HCT116 (cell line): Measurements from ENCODE around the gene MAPK1IP1L. TPM values are rescaled to one million over a fixed set of nuclear protein-coding genes. Genes with fewer than 3 reads are reported as not detected.

Experiments used
- ATAC-seq: fragments of 200-7000 bp; cut with Tn5 transposase; 2 replicates; pipeline ENCODE4 v1.9.1; 2020; ENCODE audit warnings: mild to moderate bottlenecking, moderate library complexity
- BruUV-seq: library from RNA; stranded (reverse); fragments of 400-500 nt; replicated peaks from 2 replicates; lab custom pipeline; 2021; lab: Mats Ljungman, UMichigan
- CTCF ChIA-PET: fragments of 300-600 bp; sonication (Branson Sonifier 250); formaldehyde crosslinking; loops from one replicate; lab custom pipeline; 2021; ENCODE audit warnings: antibody characterized with exemption; lab: Charles Lee
- POLR2A ChIA-PET: fragments of 300-600, 350-600 bp; sonication (Branson Sonifier 250); formaldehyde crosslinking; loops from one replicate; lab custom pipeline; 2021; ENCODE audit warnings: antibody characterized with exemption; lab: Charles Lee
- RAD21 ChIA-PET, 2 experiments: fragments of 300-600 bp; sonication (Branson Sonifier 250); formaldehyde crosslinking; loops; one replicate each; lab custom pipeline; 2023; ENCODE audit warnings: low total read pairs in 2 of 2; ENCODE audit not compliant: uncharacterized antibody in 2 of 2, unreplicated experiment in 2 of 2, low non-redundant PET in 1 of 2; lab: Charles Lee
- DNase-seq: peaks from one replicate; pipeline ENCODE4 v3.0.0-alpha.2; 2010; ENCODE audit warnings: low read depth, low spot score
- H2AFZ ChIP-seq: fragments of 200-600 bp; shearing (Covaris generic), sonication (generic); 2 replicates; pipeline ENCODE4 v1.6.1; 2017; ENCODE audit warnings: low read depth, mixed run types, mixed read lengths, antibody characterized with exemption, low read length; ENCODE audit not compliant: poor library complexity, severe bottlenecking
- H3K27ac ChIP-seq: 2 replicates; pipeline ENCODE4 v1.5.1; 2012; ENCODE audit warnings: low read depth, low read length
- H3K27me3 ChIP-seq: fragments of 200-600 bp; sonication (generic); 2 replicates; pipeline ENCODE4 v1.6.1; 2016; ENCODE audit warnings: mixed run types, low read length, mixed read lengths; ENCODE audit not compliant: insufficient read depth
- H3K36me3 ChIP-seq, 2 experiments: fragments of 200-500 bp in 1 of 2; fragments of 200-600 bp in 1 of 2; sonication (Bioruptor generic) in 1 of 2; sonication (generic) in 1 of 2; 2 replicates each; pipeline versions ENCODE4 v1.5.1 to v1.6.1; 2014 to 2016; ENCODE audit warnings: low read length in 2 of 2, inconsistent platforms in 1 of 2, mixed read lengths in 1 of 2, mixed run types in 1 of 2; ENCODE audit not compliant: insufficient read depth in 2 of 2, control insufficient read depth in 1 of 2
- H3K4me1 ChIP-seq, 2 experiments: fragments of 200-600 bp in 1 of 2; sonication (generic) in 1 of 2; 2 replicates each; pipeline versions ENCODE4 v1.5.1 to v1.6.1; 2012 to 2017; ENCODE audit warnings: low read length in 2 of 2, inconsistent platforms in 1 of 2, mild to moderate bottlenecking in 1 of 2, mixed read lengths in 1 of 2, mixed run types in 1 of 2, moderate library complexity in 1 of 2; ENCODE audit not compliant: insufficient read depth in 2 of 2, control insufficient read depth in 1 of 2
- H3K4me2 ChIP-seq: fragments of 200-600 bp; sonication (generic); 2 replicates; pipeline ENCODE4 v1.6.1; 2017; ENCODE audit warnings: mixed run types, low read length, mixed read lengths
- H3K4me3 ChIP-seq, 2 experiments: fragments of 200-600 bp in 1 of 2; sonication (generic) in 1 of 2; replicated peaks in 1 of 2; 2 replicates each; pipeline ENCODE4 v1.5.1; 2011 to 2016; ENCODE audit warnings: low read length in 2 of 2, control low read depth in 1 of 2, low read depth in 1 of 2, mild to moderate bottlenecking in 1 of 2, mixed read lengths in 1 of 2, mixed run types in 1 of 2
- H3K79me2 ChIP-seq: fragments of 200-600 bp; sonication (generic); 2 replicates; pipeline ENCODE4 v1.6.1; 2017; ENCODE audit warnings: mild to moderate bottlenecking, mixed run types, low read length, moderate library complexity, mixed read lengths; ENCODE audit not compliant: insufficient read depth
- H3K9ac ChIP-seq: fragments of 200-600 bp; sonication (generic); 2 replicates; pipeline ENCODE4 v1.6.1; 2016; ENCODE audit warnings: low read length, mixed read lengths
- H3K9me2 ChIP-seq: fragments of 200-600 bp; sonication (generic), shearing (Covaris generic); 2 replicates; pipeline ENCODE4 v1.6.1; 2017; ENCODE audit warnings: mixed run types, mild to moderate bottlenecking, moderate library complexity; ENCODE audit not compliant: insufficient read depth
- H3K9me3 ChIP-seq, 2 experiments: fragments of 200-500 bp in 1 of 2; fragments of 200-600 bp in 1 of 2; sonication (Bioruptor generic) in 1 of 2; sonication (generic) in 1 of 2; 2 replicates each; pipeline ENCODE4 v1.6.1; 2014 to 2017; ENCODE audit warnings: low read length in 2 of 2, mixed read lengths in 2 of 2, inconsistent platforms in 1 of 2, low read depth in 1 of 2, mild to moderate bottlenecking in 1 of 2, mixed run types in 1 of 2, moderate library complexity in 1 of 2; ENCODE audit not compliant: control insufficient read depth in 1 of 2, insufficient read depth in 1 of 2
- H4K20me1 ChIP-seq: fragments of 200-600 bp; sonication (generic), shearing (Covaris generic); 2 replicates; pipeline ENCODE4 v1.6.1; 2017; ENCODE audit warnings: mixed run types, mild to moderate bottlenecking, moderate library complexity; ENCODE audit not compliant: insufficient read depth
- CBX3 ChIP-seq: IDR thresholded peaks from 2 replicates; pipeline ENCODE4 v1.6.1; 2012; ENCODE audit warnings: low read depth
- EGR1 ChIP-seq: IDR thresholded peaks from 2 replicates; pipeline ENCODE4 v1.6.1; 2012; ENCODE audit warnings: low read depth
- EZH2 ChIP-seq: fragments of 200-600 bp; sonication (generic); IDR thresholded peaks from 2 replicates; pipeline ENCODE4 v1.6.1; 2017; ENCODE audit warnings: antibody characterized with exemption, mixed run types
- FOSL1 ChIP-seq: IDR thresholded peaks from 2 replicates; pipeline ENCODE4 v1.6.1; 2012; ENCODE audit warnings: low read depth
- JUND ChIP-seq: IDR thresholded peaks from 2 replicates; pipeline ENCODE4 v1.6.1; 2012
- SIN3A ChIP-seq: IDR thresholded peaks from 2 replicates; pipeline ENCODE4 v1.6.1; 2012; ENCODE audit warnings: low read depth
- SP1 ChIP-seq: IDR thresholded peaks from 2 replicates; pipeline ENCODE4 v1.6.1; 2012; ENCODE audit warnings: low read depth
- SRF ChIP-seq: IDR thresholded peaks from 2 replicates; pipeline ENCODE4 v1.6.1; 2012; ENCODE audit warnings: low read depth
- TCF7L2 ChIP-seq: IDR thresholded peaks from 2 replicates; pipeline ENCODE4 v1.7.0; 2011; ENCODE audit warnings: borderline replicate concordance, inconsistent platforms; ENCODE audit not compliant: insufficient read depth, insufficient read length; ENCODE audit errors: extremely low read depth
- ZFX ChIP-seq: fragments of 450-650 bp; IDR thresholded peaks from 2 replicates; pipeline ENCODE4 v1.6.1; 2017
- ZNF274 ChIP-seq: fragments of 200-500 bp; sonication (Bioruptor generic); IDR thresholded peaks from 2 replicates; pipeline ENCODE4 v1.6.1; 2014; ENCODE audit warnings: mild to moderate bottlenecking, low read depth, low read length, inconsistent platforms
- intact Hi-C: fragments of 100-400 bp; cut with micrococcal nuclease; formaldehyde crosslinking; loops from 2 replicates; pipeline ENCODE4 v1.10.0; 2022
- total RNA-seq: library from RNA; stranded (reverse); gene quantifications from one replicate; pipeline ENCODE4 v1.2.1, GENCODE V29; 2021; ENCODE audit not compliant: unreplicated experiment
- TF ChIP-seq, protein P1 (sequence below): IDR thresholded peaks from 2 replicates; pipeline ENCODE4 v1.6.1; 2012
- TF ChIP-seq, protein P2 (sequence below): IDR thresholded peaks from 2 replicates; pipeline ENCODE4 v1.6.1; 2011; ENCODE audit warnings: mild to moderate bottlenecking, low read length, moderate library complexity; ENCODE audit not compliant: insufficient replicate concordance; ENCODE audit errors: extremely low read depth
- TF ChIP-seq, protein P3 (sequence below), 3 experiments: fragments of 200-600 bp in 1 of 3; sonication (generic) in 1 of 3; IDR thresholded peaks in 2 of 3; conservative IDR thresholded peaks in 1 of 3; 2 replicates each; pipeline ENCODE4 v1.5.1; 2012 to 2017; ENCODE audit warnings: low read depth in 2 of 3, low read length in 2 of 3, antibody characterized with exemption in 1 of 3, borderline replicate concordance in 1 of 3, control low read depth in 1 of 3, mild to moderate bottlenecking in 1 of 3, mixed read lengths in 1 of 3, mixed run types in 1 of 3, moderate library complexity in 1 of 3; ENCODE audit not compliant: insufficient read depth in 1 of 3

MAPK1IP1L gene
- total RNA-seq, 1 experiment from 2014 or later, result 101 TPM

DNA sequence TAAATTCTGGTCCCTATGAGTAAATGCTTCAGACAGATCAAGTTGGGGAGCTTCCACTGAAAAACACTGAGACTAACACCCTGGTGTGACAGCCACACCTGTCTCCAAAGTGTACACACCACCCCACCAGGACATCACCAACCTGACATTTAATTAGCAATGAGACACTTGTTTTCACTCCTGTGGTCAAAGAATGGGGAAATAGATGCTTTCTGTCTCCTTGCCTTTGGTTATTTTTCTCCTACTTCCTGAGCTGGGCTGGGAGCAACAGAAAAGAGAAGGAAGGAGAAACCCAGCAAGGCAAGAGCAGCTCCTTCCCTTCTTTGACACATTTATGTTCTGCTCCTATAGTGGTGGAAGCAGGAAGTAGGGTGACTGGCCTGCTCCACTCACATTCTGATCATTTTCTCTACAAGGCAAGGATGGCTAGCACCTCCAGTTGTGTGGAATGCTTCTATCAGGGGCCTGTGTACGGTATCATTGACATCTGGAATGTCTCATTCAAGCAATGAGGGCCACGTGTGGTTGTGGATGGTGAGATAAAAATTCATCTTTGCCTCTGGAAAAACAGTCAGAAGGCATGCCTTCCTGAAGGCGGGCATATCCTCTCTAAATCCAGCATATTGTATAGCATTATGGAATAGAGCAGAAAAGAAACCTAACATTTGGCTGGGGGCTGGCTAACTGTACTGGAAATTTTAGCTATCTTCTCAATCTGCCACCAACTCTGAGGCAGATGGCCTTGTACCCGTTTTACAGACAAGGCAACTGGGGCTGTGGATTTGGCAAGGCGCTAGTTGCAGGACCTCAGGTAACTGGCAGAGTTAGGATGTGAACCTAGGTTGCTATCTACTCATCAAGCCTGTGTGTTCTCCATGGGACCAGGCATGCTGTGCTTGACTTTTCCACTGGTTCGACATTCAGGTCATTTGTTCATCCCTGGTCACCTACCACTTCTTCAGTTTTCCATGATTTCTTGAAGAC lies 52.8 kb downstream of the MAPK1IP1L start:
- Histone ChIP-seq H3K9ac (peak overlapping the region; percentile 71), H3K4me3 (peak overlapping the region in 1 of 2 experiments; percentile 53; a peak in 2 of 4 replicates), H3K4me1 (peaks cover 61 to 72% of the 10 kb centered on the region in 2 experiments), H3K27ac (peak overlapping the region; percentile 94), H3K36me3 (peaks cover 0 to 4% of the 10 kb centered on the region in 2 experiments; a peak in 1 of 4 replicates), H3K9me2 (no peaks in the 10 kb centered on the region), H3K9me3 (peaks cover 3 to 12% of the 10 kb centered on the region in 2 experiments; a peak in 1 of 4 replicates), H3K79me2 (no peaks in the 10 kb centered on the region), H2AFZ (no peak overlapping the region), H3K27me3 (no peaks in the 10 kb centered on the region), H3K4me2 (peak overlapping the region; percentile 79), H4K20me1 (no peaks in the 10 kb centered on the region)
- no peak for DNase-seq
- TF ChIP-seq JUND, result no peak
- no peak for TF ChIP-seq ZFX
- TF ChIP-seq SRF, result no peak
- TF ChIP-seq, protein P1, sequence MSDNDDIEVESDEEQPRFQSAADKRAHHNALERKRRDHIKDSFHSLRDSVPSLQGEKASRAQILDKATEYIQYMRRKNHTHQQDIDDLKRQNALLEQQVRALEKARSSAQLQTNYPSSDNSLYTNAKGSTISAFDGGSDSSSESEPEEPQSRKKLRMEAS, result no peak
- no peak for TF ChIP-seq SIN3A
- TF ChIP-seq, protein P2, sequence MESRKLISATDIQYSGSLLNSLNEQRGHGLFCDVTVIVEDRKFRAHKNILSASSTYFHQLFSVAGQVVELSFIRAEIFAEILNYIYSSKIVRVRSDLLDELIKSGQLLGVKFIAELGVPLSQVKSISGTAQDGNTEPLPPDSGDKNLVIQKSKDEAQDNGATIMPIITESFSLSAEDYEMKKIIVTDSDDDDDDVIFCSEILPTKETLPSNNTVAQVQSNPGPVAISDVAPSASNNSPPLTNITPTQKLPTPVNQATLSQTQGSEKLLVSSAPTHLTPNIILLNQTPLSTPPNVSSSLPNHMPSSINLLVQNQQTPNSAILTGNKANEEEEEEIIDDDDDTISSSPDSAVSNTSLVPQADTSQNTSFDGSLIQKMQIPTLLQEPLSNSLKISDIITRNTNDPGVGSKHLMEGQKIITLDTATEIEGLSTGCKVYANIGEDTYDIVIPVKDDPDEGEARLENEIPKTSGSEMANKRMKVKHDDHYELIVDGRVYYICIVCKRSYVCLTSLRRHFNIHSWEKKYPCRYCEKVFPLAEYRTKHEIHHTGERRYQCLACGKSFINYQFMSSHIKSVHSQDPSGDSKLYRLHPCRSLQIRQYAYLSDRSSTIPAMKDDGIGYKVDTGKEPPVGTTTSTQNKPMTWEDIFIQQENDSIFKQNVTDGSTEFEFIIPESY, result no peak
- TF ChIP-seq ZNF274, result no peak
- TF ChIP-seq FOSL1, result no peak
- no peak for TF ChIP-seq SP1
- TF ChIP-seq CBX3, result no peak
- TF ChIP-seq EGR1, result no peak
- TF ChIP-seq TCF7L2, result no peak
- TF ChIP-seq EZH2, result no peak
- TF ChIP-seq, protein P3, sequence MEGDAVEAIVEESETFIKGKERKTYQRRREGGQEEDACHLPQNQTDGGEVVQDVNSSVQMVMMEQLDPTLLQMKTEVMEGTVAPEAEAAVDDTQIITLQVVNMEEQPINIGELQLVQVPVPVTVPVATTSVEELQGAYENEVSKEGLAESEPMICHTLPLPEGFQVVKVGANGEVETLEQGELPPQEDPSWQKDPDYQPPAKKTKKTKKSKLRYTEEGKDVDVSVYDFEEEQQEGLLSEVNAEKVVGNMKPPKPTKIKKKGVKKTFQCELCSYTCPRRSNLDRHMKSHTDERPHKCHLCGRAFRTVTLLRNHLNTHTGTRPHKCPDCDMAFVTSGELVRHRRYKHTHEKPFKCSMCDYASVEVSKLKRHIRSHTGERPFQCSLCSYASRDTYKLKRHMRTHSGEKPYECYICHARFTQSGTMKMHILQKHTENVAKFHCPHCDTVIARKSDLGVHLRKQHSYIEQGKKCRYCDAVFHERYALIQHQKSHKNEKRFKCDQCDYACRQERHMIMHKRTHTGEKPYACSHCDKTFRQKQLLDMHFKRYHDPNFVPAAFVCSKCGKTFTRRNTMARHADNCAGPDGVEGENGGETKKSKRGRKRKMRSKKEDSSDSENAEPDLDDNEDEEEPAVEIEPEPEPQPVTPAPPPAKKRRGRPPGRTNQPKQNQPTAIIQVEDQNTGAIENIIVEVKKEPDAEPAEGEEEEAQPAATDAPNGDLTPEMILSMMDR (IDR thresholded peaks at IDR 0.05 in 2 of 3, conservative IDR thresholded peaks at IDR 0.05 in 1 of 3; ENCODE audit: borderline replicate concordance in 1 of 3, insufficient read depth in 1 of 3, low read depth in 2 of 3, low read length in 2 of 3), result no peak
- CTCF ChIA-PET, result interaction anchor here (1.6 kb wide), 1 partner anchor 53 kb away, joined by 6 read pairs; the partner anchor contains the start of gene MAPK1IP1L
- POLR2A ChIA-PET, result interaction anchor here (0.9 to 2.5 kb wide), 5 partner anchors 13 to 77 kb away, joined by 3 to 17 read pairs (median 5); partner anchors contain the start of genes LGALS3, SOCS4 and WDHD1
- RAD21 ChIA-PET, result no interaction called here
- intact Hi-C loops, result loop anchor here (2.0 kb wide), 1 partner anchor 25 kb away; the partner anchor contains the start of gene LGALS3
- no peak for ATAC-seq
- no TSS peak for BruUV-seq
